HG03025 (cell line): ENCODE measurements around the gene RAB28.

ENCODE experiments used
- ATAC-seq: cut with Tn5 transposase; IDR thresholded peaks from one replicate; pipeline ENCODE4 v1.9.1; 2021; ENCODE audit warnings: mild to moderate bottlenecking, moderate library complexity; ENCODE audit not compliant: unreplicated experiment, low FRiP score

The RAB28 gene

DNA sequence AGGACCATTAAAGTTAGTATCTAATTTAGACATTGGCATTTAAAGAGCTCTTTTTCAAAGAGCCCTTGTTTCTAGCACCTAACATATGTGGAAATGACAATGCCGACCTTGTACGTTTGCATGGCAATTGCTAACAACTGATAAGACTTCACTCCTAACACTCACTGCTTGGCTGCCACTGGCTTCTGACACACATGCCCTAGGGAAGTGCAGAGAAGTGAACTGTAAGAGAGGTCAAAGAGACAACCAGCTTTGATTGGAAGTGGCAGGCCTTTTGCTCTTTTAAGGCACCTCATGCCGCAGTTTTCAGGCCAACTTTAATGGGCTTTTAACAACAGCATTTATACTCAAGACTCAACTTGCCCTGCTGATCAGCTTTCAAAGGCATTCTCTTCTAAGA lies 158.4 kb downstream of the RAB28 start:
- no peak for ATAC-seq

DNA sequence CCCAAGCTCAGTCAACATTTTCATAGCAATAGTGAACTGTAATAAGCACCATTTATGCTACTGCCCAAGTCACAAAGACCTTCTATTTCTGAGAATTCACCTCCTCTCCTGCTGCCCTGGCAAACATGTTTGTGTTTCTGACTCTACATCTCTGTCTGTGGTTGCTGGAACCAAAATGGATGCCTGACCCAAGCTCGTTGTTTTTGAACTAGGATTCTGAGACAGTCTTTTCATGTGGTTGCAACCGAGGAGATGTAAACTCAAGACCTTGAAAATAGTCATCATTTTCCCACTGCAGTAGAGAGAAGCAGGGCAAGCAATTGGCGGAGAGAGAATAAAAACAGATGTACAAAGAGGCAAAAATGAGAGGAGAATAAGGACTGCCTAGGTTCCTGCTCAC lies 160.2 kb downstream of the RAB28 start:
- no peak for ATAC-seq

DNA sequence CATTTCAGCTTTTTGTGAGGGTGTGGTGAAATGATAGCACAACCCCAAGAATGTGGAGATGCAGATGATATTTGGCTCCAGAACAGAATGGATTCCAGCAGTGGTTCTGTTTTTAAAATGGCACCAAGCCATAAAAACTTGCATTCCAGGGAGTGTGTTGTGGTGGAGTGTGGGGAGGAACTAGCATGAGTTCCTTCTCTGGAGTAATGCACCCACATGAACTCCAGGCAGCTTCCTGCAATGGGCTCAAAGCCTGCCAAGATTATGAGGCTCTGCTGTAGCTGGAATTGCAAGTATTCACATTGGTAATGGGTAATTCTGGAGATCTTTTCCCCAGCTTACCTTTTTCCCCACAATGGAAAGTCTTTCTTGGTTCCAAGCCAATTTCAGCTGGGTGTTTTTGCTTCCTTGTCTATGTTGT lies 161.4 kb downstream of the RAB28 start:
- no peak for ATAC-seq
